Ishikawa (cell line): Measurements from ENCODE around the gene PDE4D.

Source experiments
- CREB1 ChIP-seq: IDR thresholded peaks from 2 replicates; pipeline ENCODE4 v1.6.1; 2012; ENCODE audit warnings: low read depth
- EGR1 ChIP-seq: IDR thresholded peaks from 2 replicates; pipeline ENCODE4 v1.6.1; 2012
- EP300 ChIP-seq: IDR thresholded peaks from 2 replicates; pipeline ENCODE4 v1.6.1; 2012; ENCODE audit warnings: borderline replicate concordance
- NFIC ChIP-seq: IDR thresholded peaks from 2 replicates; pipeline ENCODE4 v1.6.1; 2012
- RAD21 ChIP-seq: IDR thresholded peaks from 2 replicates; pipeline ENCODE4 v1.6.1; 2012; ENCODE audit warnings: low read depth
- YY1 ChIP-seq: IDR thresholded peaks from 2 replicates; pipeline ENCODE4 v1.6.1; 2012; ENCODE audit warnings: low read depth
- TF ChIP-seq, protein P1 (sequence below): IDR thresholded peaks from 2 replicates; pipeline ENCODE4 v1.6.1; 2012; ENCODE audit warnings: low read depth, mild to moderate bottlenecking
- TF ChIP-seq, protein P2 (sequence below): IDR thresholded peaks from 2 replicates; pipeline ENCODE4 v1.6.1; 2012

GRCh38 chr5:59654691-59655090, 238.8 kb downstream of the PDE4D start:
- TF ChIP-seq NFIC, result no peak
- TF ChIP-seq, protein P1, sequence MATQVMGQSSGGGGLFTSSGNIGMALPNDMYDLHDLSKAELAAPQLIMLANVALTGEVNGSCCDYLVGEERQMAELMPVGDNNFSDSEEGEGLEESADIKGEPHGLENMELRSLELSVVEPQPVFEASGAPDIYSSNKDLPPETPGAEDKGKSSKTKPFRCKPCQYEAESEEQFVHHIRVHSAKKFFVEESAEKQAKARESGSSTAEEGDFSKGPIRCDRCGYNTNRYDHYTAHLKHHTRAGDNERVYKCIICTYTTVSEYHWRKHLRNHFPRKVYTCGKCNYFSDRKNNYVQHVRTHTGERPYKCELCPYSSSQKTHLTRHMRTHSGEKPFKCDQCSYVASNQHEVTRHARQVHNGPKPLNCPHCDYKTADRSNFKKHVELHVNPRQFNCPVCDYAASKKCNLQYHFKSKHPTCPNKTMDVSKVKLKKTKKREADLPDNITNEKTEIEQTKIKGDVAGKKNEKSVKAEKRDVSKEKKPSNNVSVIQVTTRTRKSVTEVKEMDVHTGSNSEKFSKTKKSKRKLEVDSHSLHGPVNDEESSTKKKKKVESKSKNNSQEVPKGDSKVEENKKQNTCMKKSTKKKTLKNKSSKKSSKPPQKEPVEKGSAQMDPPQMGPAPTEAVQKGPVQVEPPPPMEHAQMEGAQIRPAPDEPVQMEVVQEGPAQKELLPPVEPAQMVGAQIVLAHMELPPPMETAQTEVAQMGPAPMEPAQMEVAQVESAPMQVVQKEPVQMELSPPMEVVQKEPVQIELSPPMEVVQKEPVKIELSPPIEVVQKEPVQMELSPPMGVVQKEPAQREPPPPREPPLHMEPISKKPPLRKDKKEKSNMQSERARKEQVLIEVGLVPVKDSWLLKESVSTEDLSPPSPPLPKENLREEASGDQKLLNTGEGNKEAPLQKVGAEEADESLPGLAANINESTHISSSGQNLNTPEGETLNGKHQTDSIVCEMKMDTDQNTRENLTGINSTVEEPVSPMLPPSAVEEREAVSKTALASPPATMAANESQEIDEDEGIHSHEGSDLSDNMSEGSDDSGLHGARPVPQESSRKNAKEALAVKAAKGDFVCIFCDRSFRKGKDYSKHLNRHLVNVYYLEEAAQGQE, result no peak
- TF ChIP-seq RAD21, result no peak
- no peak for TF ChIP-seq YY1
- TF ChIP-seq, protein P2, sequence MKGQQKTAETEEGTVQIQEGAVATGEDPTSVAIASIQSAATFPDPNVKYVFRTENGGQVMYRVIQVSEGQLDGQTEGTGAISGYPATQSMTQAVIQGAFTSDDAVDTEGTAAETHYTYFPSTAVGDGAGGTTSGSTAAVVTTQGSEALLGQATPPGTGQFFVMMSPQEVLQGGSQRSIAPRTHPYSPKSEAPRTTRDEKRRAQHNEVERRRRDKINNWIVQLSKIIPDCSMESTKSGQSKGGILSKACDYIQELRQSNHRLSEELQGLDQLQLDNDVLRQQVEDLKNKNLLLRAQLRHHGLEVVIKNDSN, result no peak
- no peak for TF ChIP-seq EP300
- no peak for TF ChIP-seq CREB1
- TF ChIP-seq EGR1, result no peak
